Measurements from ENCODE around the gene GMCL2. TPM values are rescaled to one million over a fixed set of nuclear protein-coding genes. Genes with fewer than 3 reads are reported as not detected.

GMCL2 gene
- total and polyA plus RNA-seq, 9 donors = 0.08 TPM; not detected in 8

- H3K9me3 ChIP-seq (replicated peaks; ENCODE audit: control insufficient read depth, low read depth, low read length) = no peaks in the 10 kb centered on the region
- H3K36me3 ChIP-seq (ENCODE audit: control insufficient read depth, insufficient read depth, low read length) = peaks cover 55% of the 10 kb centered on the region
- H3K4me3 ChIP-seq (ENCODE audit: low read length) = peak overlapping the region; percentile 81
- H3K27me3 ChIP-seq (ENCODE audit: control insufficient read depth, insufficient read depth, low read length) = no peaks in the 10 kb centered on the region
- H3K27ac ChIP-seq (ENCODE audit: low read length) = no peak overlapping the region
- no peak for DNase-seq
- WGBS (ENCODE audit: insufficient coverage) = 43% methylated on average over 9 of the region's 12 CpGs
- H3K4me1 ChIP-seq (ENCODE audit: control insufficient read depth, insufficient read depth, low read length) = peaks cover 29% of the 10 kb centered on the region
Observed at GRCh38 chr5:178206166-178207101, 19.3 kb upstream of the GMCL2 start.

GRCh38 chr5:178205749-178206047 lies 18.5 kb upstream of the GMCL2 start:
- Histone ChIP-seq H3K4me3 (ENCODE audit: low read length) (peak overlapping the region; percentile 81), H3K4me1 (ENCODE audit: control insufficient read depth, insufficient read depth, low read length) (peaks cover 29% of the 10 kb centered on the region), H3K9me3 (replicated peaks; ENCODE audit: control insufficient read depth, low read depth, low read length) (no peaks in the 10 kb centered on the region), H3K27me3 (ENCODE audit: control insufficient read depth, insufficient read depth, low read length) (no peaks in the 10 kb centered on the region), H3K27ac (ENCODE audit: low read length) (no peak overlapping the region), H3K36me3 (ENCODE audit: control insufficient read depth, insufficient read depth, low read length) (peaks cover 49% of the 10 kb centered on the region)
- WGBS (ENCODE audit: insufficient coverage) = 6% methylated on average over 2 of the region's 5 CpGs
- no peak for DNase-seq

DNA sequence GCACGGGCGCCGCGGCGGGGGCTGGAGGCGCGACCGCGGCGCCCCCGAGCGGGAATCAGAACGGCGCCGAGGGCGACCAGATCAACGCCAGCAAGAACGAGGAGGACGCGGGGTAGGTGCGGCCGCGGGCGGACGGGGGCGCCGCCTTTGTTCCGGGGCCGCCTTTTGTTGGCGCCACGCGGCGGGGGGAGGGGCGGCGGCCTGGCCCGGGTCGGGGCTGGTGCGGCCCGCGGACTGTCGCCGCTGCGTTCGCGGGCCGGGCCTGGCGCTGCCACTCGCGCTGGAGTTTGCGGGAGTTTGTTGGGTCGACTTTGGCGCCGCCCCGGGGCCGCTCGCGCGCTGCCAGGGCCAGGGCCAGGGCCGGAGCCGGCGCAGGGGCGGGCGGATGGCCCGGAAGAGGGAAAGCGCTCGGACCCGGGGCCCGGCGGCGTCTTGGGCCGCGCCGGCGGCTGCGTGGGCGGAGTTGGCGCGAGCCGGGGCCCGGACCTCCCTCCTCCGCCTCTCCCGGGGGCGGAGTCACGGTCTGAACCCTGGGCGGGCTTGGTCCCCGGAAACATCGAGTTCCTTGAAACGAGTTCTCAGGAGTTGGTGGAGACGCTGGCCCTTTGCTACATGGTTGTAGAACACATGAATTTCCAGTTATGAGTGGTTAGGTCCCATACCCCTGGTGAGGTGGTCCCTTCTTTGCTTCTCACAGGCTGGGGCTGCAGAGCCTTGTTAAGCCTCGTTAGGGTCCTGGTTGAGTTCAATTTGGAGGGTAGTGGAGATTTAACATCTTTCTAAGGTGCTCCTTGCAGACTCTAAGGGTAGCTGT lies 18.0 kb upstream of the GMCL2 start:
- Histone ChIP-seq H3K36me3 (ENCODE audit: control insufficient read depth, insufficient read depth, low read length) (peaks cover 44% of the 10 kb centered on the region), H3K9me3 (replicated peaks; ENCODE audit: control insufficient read depth, low read depth, low read length) (no peaks in the 10 kb centered on the region), H3K27me3 (ENCODE audit: control insufficient read depth, insufficient read depth, low read length) (no peaks in the 10 kb centered on the region), H3K27ac (ENCODE audit: low read length) (peak overlapping the region; percentile 67), H3K4me3 (ENCODE audit: low read length) (peak overlapping the region; percentile 81), H3K4me1 (ENCODE audit: control insufficient read depth, insufficient read depth, low read length) (peaks cover 29% of the 10 kb centered on the region)
- under 1% methylated on average over 78 of the region's 90 CpGs for WGBS (ENCODE audit: insufficient coverage)
- DNase-seq = peak; percentile 85

GRCh38 chr5:178204182-178204934 lies 17.2 kb upstream of the GMCL2 start, which contains the start of gene HNRNPAB:
HNRNPAB (plus strand) TSS chr5:178204533; CDS start chr5:178204838, 305 bp downstream.
- Histone ChIP-seq H3K9me3 (replicated peaks; ENCODE audit: control insufficient read depth, low read depth, low read length) (no peaks in the 10 kb centered on the region), H3K4me1 (ENCODE audit: control insufficient read depth, insufficient read depth, low read length) (peaks cover 29% of the 10 kb centered on the region), H3K36me3 (ENCODE audit: control insufficient read depth, insufficient read depth, low read length) (peaks cover 36% of the 10 kb centered on the region), H3K27me3 (ENCODE audit: control insufficient read depth, insufficient read depth, low read length) (no peaks in the 10 kb centered on the region), H3K27ac (ENCODE audit: low read length) (peak within 1 kb of the TSS; percentile 78), H3K4me3 (ENCODE audit: low read length) (peak within 1 kb of the TSS; percentile 81)
- peak; percentile 98 for DNase-seq
- under 1% methylated on average over 96 of the region's 96 CpGs for WGBS (ENCODE audit: insufficient coverage)

- 0% methylated on average over 19 of the region's 30 CpGs for WGBS (ENCODE audit: insufficient coverage)
- DNase-seq = no peak
- no peak overlapping the region for H3K27ac ChIP-seq (ENCODE audit: low read length)
- peaks cover 30% of the 10 kb centered on the region for H3K36me3 ChIP-seq (ENCODE audit: control insufficient read depth, insufficient read depth, low read length)
- H3K27me3 ChIP-seq (ENCODE audit: control insufficient read depth, insufficient read depth, low read length) = no peaks in the 10 kb centered on the region
- H3K4me3 ChIP-seq (ENCODE audit: low read length) = peak overlapping the region; percentile 81
- no peaks in the 10 kb centered on the region for H3K9me3 ChIP-seq (replicated peaks; ENCODE audit: control insufficient read depth, low read depth, low read length)
- peaks cover 29% of the 10 kb centered on the region for H3K4me1 ChIP-seq (ENCODE audit: control insufficient read depth, insufficient read depth, low read length)
Observed at GRCh38 chr5:178203670-178204181, 16.6 kb upstream of the GMCL2 start.

DNA sequence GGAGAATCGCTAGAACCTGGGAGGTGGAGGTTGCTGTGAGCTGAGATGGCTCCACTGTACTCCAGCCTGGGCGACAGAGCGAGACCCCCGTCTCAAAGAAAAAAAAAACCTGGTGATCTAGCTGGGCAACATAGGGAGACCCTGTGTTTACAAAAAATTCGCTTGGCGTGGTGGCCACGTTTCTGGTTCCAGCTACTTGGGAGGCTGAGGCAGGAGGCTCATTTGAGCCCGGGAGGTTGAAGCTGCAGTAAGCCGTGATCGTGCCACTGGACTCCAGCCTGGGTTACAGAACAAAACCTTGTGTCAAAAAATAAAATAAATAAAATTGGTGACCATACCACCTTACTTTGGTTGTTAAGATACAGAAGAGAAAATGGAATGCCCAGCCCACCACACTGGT lies 15.4 kb upstream of the GMCL2 start:
- Histone ChIP-seq H3K36me3 (ENCODE audit: control insufficient read depth, insufficient read depth, low read length) (peaks cover 18% of the 10 kb centered on the region), H3K27ac (ENCODE audit: low read length) (no peak overlapping the region), H3K9me3 (replicated peaks; ENCODE audit: control insufficient read depth, low read depth, low read length) (no peaks in the 10 kb centered on the region), H3K4me1 (ENCODE audit: control insufficient read depth, insufficient read depth, low read length) (peaks cover 23% of the 10 kb centered on the region), H3K27me3 (ENCODE audit: control insufficient read depth, insufficient read depth, low read length) (no peaks in the 10 kb centered on the region), H3K4me3 (ENCODE audit: low read length) (no peak overlapping the region)
- DNase-seq = no peak
- WGBS (ENCODE audit: insufficient coverage) = 95% methylated on average over 6 of the region's 10 CpGs

DNA sequence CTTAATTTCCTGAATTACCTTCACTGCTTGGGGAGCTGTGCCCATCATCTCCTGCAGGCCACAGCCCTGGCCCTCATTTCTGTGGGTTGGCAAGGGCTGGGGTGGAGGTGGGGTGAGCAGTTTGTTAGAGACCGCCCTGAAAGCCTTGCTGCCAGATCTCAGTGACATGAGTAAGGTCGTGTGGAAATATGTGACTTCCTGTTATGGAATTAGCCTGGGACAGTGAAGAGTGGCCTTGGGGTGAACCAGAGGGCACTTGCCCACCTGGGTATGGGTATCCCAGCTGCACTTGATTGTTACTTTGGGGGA lies 14.7 kb upstream of the GMCL2 start:
- peaks cover 11% of the 10 kb centered on the region for H3K36me3 ChIP-seq (ENCODE audit: control insufficient read depth, insufficient read depth, low read length)
- WGBS (ENCODE audit: insufficient coverage) = 33% methylated on average over 2 of the region's 2 CpGs
- no peaks in the 10 kb centered on the region for H3K9me3 ChIP-seq (replicated peaks; ENCODE audit: control insufficient read depth, low read depth, low read length)
- H3K27me3 ChIP-seq (ENCODE audit: control insufficient read depth, insufficient read depth, low read length) = no peaks in the 10 kb centered on the region
- H3K4me3 ChIP-seq (ENCODE audit: low read length) = no peak overlapping the region
- DNase-seq = no peak
- peaks cover 18% of the 10 kb centered on the region for H3K4me1 ChIP-seq (ENCODE audit: control insufficient read depth, insufficient read depth, low read length)
- H3K27ac ChIP-seq (ENCODE audit: low read length) = no peak overlapping the region

- Histone ChIP-seq H3K4me1 (ENCODE audit: control insufficient read depth, insufficient read depth, low read length) (peaks cover 13% of the 10 kb centered on the region), H3K27me3 (ENCODE audit: control insufficient read depth, insufficient read depth, low read length) (no peaks in the 10 kb centered on the region), H3K4me3 (ENCODE audit: low read length) (no peak overlapping the region), H3K9me3 (replicated peaks; ENCODE audit: control insufficient read depth, low read depth, low read length) (no peaks in the 10 kb centered on the region), H3K27ac (ENCODE audit: low read length) (no peak overlapping the region), H3K36me3 (ENCODE audit: control insufficient read depth, insufficient read depth, low read length) (peaks cover 6% of the 10 kb centered on the region)
- no peak for DNase-seq
- 58% methylated on average over 7 of the region's 14 CpGs for WGBS (ENCODE audit: insufficient coverage)
Observed at GRCh38 chr5:178201221-178201926, 14.2 kb upstream of the GMCL2 start.

DNA sequence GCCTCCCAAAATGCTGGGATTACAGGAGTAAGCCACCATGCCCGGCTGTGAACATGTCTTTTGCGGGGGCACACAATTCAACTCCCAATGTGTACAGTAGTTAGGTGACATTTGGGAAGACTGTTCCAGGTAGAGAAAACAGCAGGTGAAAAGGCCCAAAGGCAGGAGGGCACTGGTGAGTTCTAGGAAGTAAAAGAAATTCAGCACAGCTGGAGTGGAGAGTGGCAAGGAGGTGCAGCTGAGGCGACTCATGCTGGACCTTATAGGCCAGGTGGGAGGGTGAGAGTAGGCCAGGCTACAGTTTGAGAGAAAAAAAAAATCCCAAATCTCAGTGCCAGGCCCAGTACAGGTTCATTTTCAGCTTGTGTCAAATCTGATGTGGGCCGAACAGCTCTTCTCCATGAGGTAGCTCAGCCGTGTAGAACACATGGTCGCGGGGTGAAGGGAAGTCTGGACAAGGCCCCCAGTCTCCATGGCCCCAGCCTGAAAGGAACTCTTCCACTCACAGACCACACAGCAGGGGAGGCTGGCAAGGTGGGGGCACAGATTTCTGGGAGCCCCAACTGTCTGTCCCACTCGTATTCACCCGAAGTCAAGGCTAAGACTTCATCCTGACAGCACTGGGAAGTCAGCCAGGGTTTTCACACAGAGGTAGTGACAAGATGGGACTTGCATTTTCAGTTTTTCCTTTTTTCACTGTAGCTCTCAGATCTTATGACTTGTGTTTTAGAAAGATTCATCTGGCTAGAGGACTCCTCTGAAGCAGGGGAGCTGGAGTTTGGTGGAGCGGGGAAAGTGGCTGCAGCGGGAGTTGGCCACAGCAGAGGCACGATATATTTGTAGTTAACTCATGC lies 12.6 kb upstream of the GMCL2 start:
- no peak for DNase-seq
- Histone ChIP-seq H3K4me3 (ENCODE audit: low read length) (no peak overlapping the region), H3K27ac (ENCODE audit: low read length) (no peak overlapping the region), H3K36me3 (ENCODE audit: control insufficient read depth, insufficient read depth, low read length) (no peaks in the 10 kb centered on the region), H3K4me1 (ENCODE audit: control insufficient read depth, insufficient read depth, low read length) (peaks cover 3% of the 10 kb centered on the region), H3K27me3 (ENCODE audit: control insufficient read depth, insufficient read depth, low read length) (peaks cover 3% of the 10 kb centered on the region), H3K9me3 (replicated peaks; ENCODE audit: control insufficient read depth, low read depth, low read length) (no peaks in the 10 kb centered on the region)
- 75% methylated on average over 8 of the region's 12 CpGs for whole genome bisulfite sequencing (ENCODE audit: insufficient coverage)

Measured in muscle of leg (tissue), 11 donors.